GM21367 (cell line): ENCODE results near the gene PITPNM3.

ENCODE experiments used
- ATAC-seq: cut with Tn5 transposase; IDR thresholded peaks from one replicate; pipeline ENCODE4 v1.9.1; 2021; ENCODE audit not compliant: unreplicated experiment

PITPNM3 gene

GRCh38 chr17:6480303-6480675, 76.1 kb downstream of the PITPNM3 start:
- ATAC-seq = no peak

DNA sequence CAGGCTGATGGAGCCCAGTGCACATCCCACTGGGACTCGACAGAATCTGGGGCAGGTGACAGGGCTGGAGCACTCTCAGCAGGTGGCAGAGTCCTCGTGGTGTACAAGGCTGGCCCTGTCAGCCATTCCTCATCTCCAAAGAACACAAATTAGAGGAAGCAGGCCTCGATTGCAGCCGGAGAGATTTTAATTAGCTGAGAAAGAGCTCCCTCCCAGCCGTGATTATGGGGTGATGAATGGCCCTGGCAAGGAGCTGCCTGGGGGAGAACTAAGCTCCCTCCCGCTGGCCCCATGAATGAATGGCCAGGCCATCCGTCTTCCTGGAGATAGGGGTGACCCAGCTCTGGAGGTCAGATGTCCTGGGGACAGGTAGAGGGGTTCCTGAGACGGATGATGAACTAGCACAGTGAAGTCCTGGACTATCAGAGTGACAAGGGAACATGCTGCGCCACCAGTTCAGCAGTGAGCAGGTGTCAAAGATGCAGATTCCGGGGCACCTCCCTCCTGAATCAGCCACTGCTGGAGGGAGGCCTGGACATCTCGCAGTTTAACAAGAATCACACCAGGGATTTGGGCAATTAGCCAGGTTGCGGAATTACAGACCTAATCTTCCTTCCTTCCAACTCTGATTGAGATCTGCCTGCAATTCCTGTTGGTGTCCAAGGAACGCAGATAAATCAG, 76.6 kb downstream of the PITPNM3 start:
- ATAC-seq = no peak

GRCh38 chr17:6478486-6478885, 77.9 kb downstream of the PITPNM3 start:
- ATAC-seq = no peak

DNA sequence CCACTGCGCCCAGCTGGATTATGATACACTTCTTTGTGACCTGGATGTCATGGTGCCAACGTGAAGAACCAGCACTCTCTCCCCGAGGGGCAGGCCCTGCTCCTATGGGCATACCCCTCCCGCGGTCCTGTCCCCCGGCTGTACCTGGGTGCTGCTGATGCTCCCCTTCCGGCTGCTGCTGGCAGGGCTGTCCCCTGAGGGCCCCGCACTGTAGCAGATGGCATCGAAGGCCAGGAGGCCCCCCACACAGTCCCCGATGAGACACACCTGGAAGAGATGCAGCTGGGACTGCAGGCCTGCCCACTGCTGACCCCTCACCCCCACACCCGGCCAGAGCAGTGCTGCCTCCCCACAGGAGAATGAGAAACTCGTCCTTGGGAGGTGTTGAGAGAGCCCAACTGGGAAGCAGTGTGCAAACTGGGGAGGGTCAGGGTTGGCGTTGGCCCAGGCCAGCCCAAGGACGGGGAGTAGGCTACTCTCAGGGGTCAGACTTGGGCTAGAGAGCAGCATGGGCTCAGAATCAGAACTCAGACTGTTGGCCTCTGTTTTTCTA, 78.4 kb downstream of the PITPNM3 start:
- no peak for ATAC-seq

DNA sequence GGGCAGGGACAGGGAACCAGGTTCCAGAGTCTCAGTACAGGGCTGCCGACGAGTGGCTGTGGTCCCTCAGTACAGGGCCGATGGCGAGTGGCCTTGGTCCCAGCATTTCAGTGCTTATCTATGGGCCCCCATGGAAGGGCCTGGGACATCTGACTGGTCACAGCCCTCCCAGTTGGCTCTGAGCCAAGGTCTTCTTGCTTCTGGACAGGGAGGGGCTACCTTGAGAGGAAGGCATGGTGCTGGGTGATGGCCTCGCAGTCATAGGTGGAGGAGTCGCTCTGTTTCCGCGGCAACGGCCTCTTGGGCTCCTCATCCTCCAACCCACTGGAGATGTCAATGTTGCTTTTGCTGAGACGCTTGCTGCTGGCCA, 79.6 kb downstream of the PITPNM3 start:
- ATAC-seq = no peak

DNA sequence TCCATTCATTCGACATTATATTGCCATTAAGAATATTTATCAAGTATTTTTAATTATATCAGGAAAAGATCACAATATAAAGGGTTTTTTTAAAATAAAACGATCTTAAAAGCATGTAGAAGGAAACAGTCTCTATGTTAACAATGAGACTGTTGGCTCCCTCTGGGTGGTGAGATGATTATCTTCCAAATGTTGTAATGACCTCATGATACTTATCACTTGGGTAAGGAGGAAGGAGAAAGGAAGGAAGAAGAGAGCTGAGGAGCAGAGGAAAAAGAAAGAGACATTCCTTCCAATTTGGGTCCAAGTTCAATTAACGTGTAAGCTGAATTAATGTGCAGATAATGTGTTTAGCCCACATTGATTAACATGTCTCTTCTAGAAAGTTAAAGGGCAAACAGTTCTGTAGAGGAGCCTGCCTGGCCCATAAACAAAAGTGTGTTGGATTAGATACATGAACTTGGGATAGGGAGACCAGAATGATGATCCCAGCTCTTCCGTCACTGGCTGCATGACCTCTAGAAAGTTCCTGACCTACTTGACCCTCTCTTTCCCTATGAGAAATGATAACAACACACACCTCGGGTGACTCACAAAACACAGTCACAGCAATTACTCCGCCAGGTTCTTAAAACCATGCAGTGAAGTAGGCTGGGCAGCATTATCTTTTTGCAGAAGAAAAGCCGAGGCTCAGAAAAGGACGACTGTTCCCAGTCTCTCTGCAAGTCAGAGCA, 80.1 kb downstream of the PITPNM3 start:
- no peak for ATAC-seq

- no peak for ATAC-seq
These were observed 80.9 kb downstream of the PITPNM3 start for GRCh38 chr17:6475411-6475810.

DNA sequence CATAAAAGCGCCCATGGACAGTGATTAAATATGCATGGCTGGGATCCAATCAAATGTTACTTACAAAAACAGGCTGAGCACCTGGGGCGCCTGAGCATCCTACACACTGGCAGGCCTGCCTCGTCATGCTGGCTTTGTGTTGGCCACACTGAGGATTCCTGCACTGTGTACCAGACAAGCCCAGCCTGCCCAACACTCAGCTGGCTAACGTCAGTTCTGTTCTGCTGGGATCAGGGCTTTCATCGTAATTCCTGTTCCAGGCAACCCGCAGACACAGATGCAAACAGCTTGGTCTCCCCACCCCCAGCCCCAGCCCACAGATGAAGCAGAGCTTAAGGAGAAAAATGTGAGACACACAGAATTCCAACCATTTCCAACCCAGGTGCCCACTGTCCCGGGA, 81.4 kb downstream of the PITPNM3 start:
- no peak for ATAC-seq

- ATAC-seq = no peak
These were observed 82.0 kb downstream of the PITPNM3 start for GRCh38 chr17:6474376-6474775.

DNA sequence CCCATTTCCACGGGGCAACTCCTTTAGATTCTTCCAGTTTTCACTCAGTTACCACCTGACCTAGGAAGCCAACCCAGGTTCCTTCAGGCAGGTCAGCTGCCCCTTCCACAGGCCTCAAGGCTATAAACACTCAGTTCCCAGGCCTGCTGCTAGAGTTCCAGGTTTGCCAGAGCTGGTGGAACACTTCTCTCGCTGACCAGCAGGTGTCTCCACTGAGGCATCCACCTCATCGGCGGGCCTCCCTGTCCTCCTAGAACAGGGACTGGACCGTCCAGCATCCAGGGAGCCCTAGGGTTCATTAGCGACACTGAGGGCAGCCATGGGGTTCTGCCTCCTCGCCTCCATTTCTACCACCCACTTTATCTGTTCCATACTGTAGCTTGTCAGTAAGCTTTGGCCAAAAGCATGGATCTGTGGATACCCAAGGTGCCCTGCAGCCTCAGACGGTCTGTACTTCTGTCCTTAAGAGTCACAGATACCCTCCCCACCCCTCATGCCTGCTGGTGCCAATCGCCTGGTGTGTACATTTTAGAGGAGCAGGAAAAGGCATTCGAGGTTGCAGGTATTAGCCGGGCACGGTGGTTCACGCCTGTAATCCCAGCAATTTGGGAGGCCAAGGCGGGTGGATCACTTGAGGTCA, 83.1 kb downstream of the PITPNM3 start:
- no peak for ATAC-seq

- ATAC-seq = no peak
These were observed 83.8 kb downstream of the PITPNM3 start for GRCh38 chr17:6472517-6472916.

- no peak for ATAC-seq
These were observed 84.6 kb downstream of the PITPNM3 start for GRCh38 chr17:6471531-6472465.

- no peak for ATAC-seq
These were observed 85.4 kb downstream of the PITPNM3 start for GRCh38 chr17:6470751-6471521.

- no peak for ATAC-seq
These were observed 86.1 kb downstream of the PITPNM3 start for GRCh38 chr17:6470146-6470718.

DNA sequence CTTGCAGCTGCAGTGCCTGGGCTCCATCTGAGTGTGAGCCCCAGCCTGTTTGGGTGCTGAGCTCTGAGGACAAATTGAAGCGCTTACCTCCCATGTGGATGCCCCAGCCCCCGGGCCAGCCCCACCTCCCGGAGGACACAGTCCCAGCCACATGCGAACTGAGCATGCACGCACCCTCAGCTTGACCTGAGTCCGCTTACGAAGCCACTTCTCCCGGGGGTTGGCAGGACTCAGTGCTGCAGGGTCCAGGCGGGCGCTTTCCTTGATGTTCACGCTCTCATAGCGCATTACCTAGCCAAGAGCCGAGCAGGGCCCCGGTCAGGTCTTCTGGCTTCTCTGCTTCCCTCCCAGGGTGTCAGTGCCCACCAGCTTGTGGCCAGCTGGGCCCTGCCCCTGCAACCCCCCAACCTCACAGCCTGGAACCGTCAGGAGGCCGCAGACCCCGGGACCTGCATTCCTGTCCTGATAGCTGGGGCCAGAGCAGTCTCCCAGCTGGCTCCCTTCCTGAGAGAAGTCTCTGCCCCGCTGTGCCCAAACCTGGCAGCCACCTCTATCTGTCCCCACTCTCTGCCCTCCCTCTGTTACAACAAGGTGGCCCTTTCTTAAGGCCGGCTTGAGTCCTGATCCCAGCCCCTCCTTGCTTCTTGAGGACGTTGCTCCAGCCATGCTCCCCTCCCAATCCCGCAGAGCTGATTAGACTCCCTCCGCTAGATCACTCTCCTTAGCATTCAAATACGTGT, 88.1 kb downstream of the PITPNM3 start:
- ATAC-seq = no peak

- no peak for ATAC-seq
These were observed 88.8 kb downstream of the PITPNM3 start for GRCh38 chr17:6467567-6467966.

- no peak for ATAC-seq
These were observed 91.0 kb downstream of the PITPNM3 start for GRCh38 chr17:6465206-6466003.

DNA sequence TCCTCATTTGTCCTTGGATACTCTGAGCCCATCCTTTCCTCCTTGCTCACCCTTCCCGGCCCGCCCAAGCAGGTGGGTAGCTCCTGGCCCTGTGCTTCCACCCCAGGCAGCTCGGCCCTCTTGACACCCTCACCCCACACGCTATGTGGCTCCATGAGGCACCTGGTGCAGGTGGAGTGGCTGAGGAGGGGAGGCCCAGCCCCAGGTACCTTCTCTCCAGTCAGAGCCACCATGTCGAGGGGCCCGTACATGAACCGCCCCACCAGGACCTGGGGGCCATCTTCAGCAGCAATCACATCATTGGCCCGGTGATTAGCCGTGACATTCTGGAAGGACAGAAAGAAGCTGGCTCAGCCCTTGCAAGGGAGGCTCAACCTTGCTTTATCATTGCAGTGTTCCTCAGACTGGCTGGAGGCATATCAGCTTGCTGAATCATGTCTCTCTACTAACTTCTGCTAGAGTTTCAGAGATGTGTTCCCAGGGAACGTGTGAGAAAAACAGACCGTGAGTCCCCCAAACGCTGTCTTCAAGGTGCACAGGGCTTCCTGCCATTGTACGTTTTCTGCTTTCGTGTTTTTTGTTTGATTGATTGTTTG, 91.8 kb downstream of the PITPNM3 start:
- ATAC-seq = no peak
